Testis (tissue), 3 donors: ENCODE results near the gene KLHDC4. TPM values are rescaled to one million over a fixed set of nuclear protein-coding genes. Genes with fewer than 3 reads are reported as not detected.

Experiments used
- DNase-seq: peaks from one replicate; pipeline ENCODE4 v3.0.0-alpha.2; 2019
- H3K27ac ChIP-seq, 2 donors: fragments of 200-600 bp; sonication (generic); one replicate each; pipeline ENCODE4 v1.5.1; 2019
- H3K27me3 ChIP-seq: fragments of 200-600 bp; sonication (generic); one replicate; pipeline ENCODE4 v1.5.1; 2019
- H3K36me3 ChIP-seq: fragments of 200-600 bp; sonication (generic); one replicate; pipeline ENCODE4 v1.5.1; 2017; ENCODE audit warnings: low read depth; ENCODE audit errors: missing control alignments
- H3K4me1 ChIP-seq: fragments of 200-600 bp; sonication (generic); one replicate; pipeline ENCODE4 v1.5.1; 2019
- H3K4me3 ChIP-seq, 2 donors: fragments of 200-600 bp; sonication (generic); one replicate each; pipeline ENCODE4 v1.5.1; 2017 to 2019
- H3K9me3 ChIP-seq: fragments of 200-600 bp; sonication (generic); one replicate; pipeline ENCODE4 v1.5.1; 2017
- CTCF ChIP-seq, 3 experiments: fragments of 450-650 bp in 2 of 3; fragments of 200-600 bp in 1 of 3; sonication (generic) in 1 of 3; IDR thresholded peaks; one replicate each; pipeline ENCODE4 v1.5.1; 2016 to 2019; ENCODE audit warnings: antibody characterized with exemption in 3 of 3, mild to moderate bottlenecking in 2 of 3, moderate library complexity in 1 of 3
- POLR2A ChIP-seq: fragments of 450-650 bp; IDR thresholded peaks from one replicate; pipeline ENCODE4 v1.6.1; 2017; ENCODE audit warnings: antibody characterized with exemption, mild to moderate bottlenecking, moderate library complexity
- WGBS, 2 donors: methylation state at CpG; one replicate each; pipeline ENCODE4 v1.1.5; 2018; 5-methylcytosine and 5-hydroxymethylcytosine counted together
- intact Hi-C: fragments of 100-400 bp; cut with DNase I; formaldehyde crosslinking; loops from one replicate; pipeline ENCODE4 v1.15.1; 2023; ENCODE audit warnings: low total_unique reads
- polyA plus RNA-seq: library from polyadenylated mRNA; stranded (reverse); fragments of 350-450 nt; fragmentation: Illumina TruSeq; extraction: RNeasy Lipid Tissue Mini Kit (QIAGEN cat#74804); gene quantifications from one replicate; pipeline ENCODE4 v1.2.3, GENCODE V29; 2014; ENCODE audit warnings: low read depth, low replicate concordance; ENCODE audit not compliant: insufficient read depth
- total RNA-seq, 2 donors: library from RNA; depleted of rRNA; stranded (reverse); fragments of >200 nt; gene quantifications; one replicate each; pipeline ENCODE4 v1.2.3, GENCODE V29; 2016

KLHDC4 gene
- total and polyA plus RNA-seq, 3 donors from 2014 or later: 60.6 to 130 (median 79.2) TPM

GRCh38 chr16:87707714-87708580, 57.8 kb downstream of the KLHDC4 start:
- no peaks in the 10 kb centered on the region for H3K4me1 ChIP-seq
- DNase-seq: no peak
- intact Hi-C loops: no loop called here
- WGBS, 2 donors: 93 to 94% methylated on average over 39 to 45 of the region's 45 CpGs
- H3K27me3 ChIP-seq: no peaks in the 10 kb centered on the region
- no peak overlapping the region for H3K4me3 ChIP-seq
- no peak for TF ChIP-seq CTCF (IDR thresholded peaks at IDR 0.05)
- no peak for TF ChIP-seq POLR2A
- H3K27ac ChIP-seq: no peak overlapping the region
- H3K36me3 ChIP-seq: no peaks in the 10 kb centered on the region
- H3K9me3 ChIP-seq: no peaks in the 10 kb centered on the region

- intact Hi-C loops: no loop called here
- DNase-seq: no peak
Observed at GRCh38 chr16:87707097-87707496, 58.7 kb downstream of the KLHDC4 start.

GRCh38 chr16:87706278-87707000, 59.3 kb downstream of the KLHDC4 start:
- Histone ChIP-seq H3K4me1 (no peaks in the 10 kb centered on the region), H3K36me3 (no peaks in the 10 kb centered on the region), H3K4me3 (no peak overlapping the region), H3K27ac (no peak overlapping the region), H3K27me3 (no peaks in the 10 kb centered on the region), H3K9me3 (no peaks in the 10 kb centered on the region)
- WGBS, 2 donors: 86% methylated on average over 15 to 28 of the region's 28 CpGs
- DNase-seq: no peak
- no peak for TF ChIP-seq CTCF (IDR thresholded peaks at IDR 0.05)
- TF ChIP-seq POLR2A: no peak
- intact Hi-C loops: no loop called here

More at GRCh38 chr16:87707097-87707496, 58.7 kb downstream of the KLHDC4 start:
- H3K4me1 ChIP-seq: no peaks in the 10 kb centered on the region
- no peaks in the 10 kb centered on the region for H3K36me3 ChIP-seq
- TF ChIP-seq CTCF (IDR thresholded peaks at IDR 0.05) (no peak), POLR2A (no peak)
- no peaks in the 10 kb centered on the region for H3K27me3 ChIP-seq
- WGBS, 2 donors: 78 to 90% methylated on average over 7 to 17 of the region's 17 CpGs
- H3K9me3 ChIP-seq: no peaks in the 10 kb centered on the region
- no peak overlapping the region for H3K4me3 ChIP-seq
- no peak overlapping the region for H3K27ac ChIP-seq

- WGBS, 2 donors: 83 to 84% methylated on average over 23 to 31 of the region's 31 CpGs
- intact Hi-C loops: no loop called here
- Histone ChIP-seq H3K36me3 (no peaks in the 10 kb centered on the region), H3K9me3 (no peaks in the 10 kb centered on the region), H3K27ac (no peak overlapping the region), H3K4me3 (no peak overlapping the region), H3K27me3 (no peaks in the 10 kb centered on the region), H3K4me1 (no peaks in the 10 kb centered on the region)
- DNase-seq: no peak
- TF ChIP-seq CTCF (IDR thresholded peaks at IDR 0.05) (no peak), POLR2A (no peak)
Observed at GRCh38 chr16:87705771-87706277, 60.0 kb downstream of the KLHDC4 start.
